ENCODE data around the gene GPSM3. TPM values are rescaled to one million over a fixed set of nuclear protein-coding genes. Genes with fewer than 3 reads are reported as not detected.

Gene GPSM3
- total and polyA plus RNA-seq, 11 donors = 1.6 to 41.0 (median 3.8) TPM

- no peak for ATAC-seq
- H3K36me3 ChIP-seq = peaks cover 0 to 78% (median 26%) of the 10 kb centered on the region in 9 donors
These were observed 23.8 kb upstream of the GPSM3 start for GRCh38 chr6:32216285-32216684.

GRCh38 chr6:32215617-32216016, 23.2 kb upstream of the GPSM3 start:
- H3K4me1 ChIP-seq = no peaks in the 10 kb centered on the region
- H3K9me3 ChIP-seq = no peaks in the 10 kb centered on the region
- no peaks in the 10 kb centered on the region for H3K27me3 ChIP-seq
- no peak overlapping the region for H3K4me3 ChIP-seq
- no peak for TF ChIP-seq CTCF (IDR thresholded peaks at IDR 0.05)
- TF ChIP-seq POLR2A (IDR thresholded peaks at IDR 0.05) = no peak
- no peak for DNase-seq
- H3K27ac ChIP-seq = no peak overlapping the region
- no peak for ATAC-seq
- intact Hi-C loops (cut with DNase I) = no loop called here
- WGBS, 4 donors = 91 to 99% (median 96%) methylated on average over 4 of the region's 4 CpGs
- peaks cover 0 to 75% (median 22%) of the 10 kb centered on the region in 9 donors for H3K36me3 ChIP-seq

More at GRCh38 chr6:32216285-32216684, 23.8 kb upstream of the GPSM3 start:
- WGBS, 4 donors = 81 to 86% (median 85%) methylated on average over 10 of the region's 10 CpGs
- Histone ChIP-seq H3K4me1 (no peaks in the 10 kb centered on the region), H3K27me3 (no peaks in the 10 kb centered on the region), H3K27ac (no peak overlapping the region), H3K9me3 (no peaks in the 10 kb centered on the region), H3K4me3 (no peak overlapping the region)
- TF ChIP-seq POLR2A (IDR thresholded peaks at IDR 0.05) = no peak
- no peak for TF ChIP-seq CTCF (IDR thresholded peaks at IDR 0.05)
- DNase-seq = no peak
- intact Hi-C loops (cut with DNase I) = no loop called here

GRCh38 chr6:32214126-32214525, 21.7 kb upstream of the GPSM3 start:
- no peak for DNase-seq
- no peak overlapping the region for H3K27ac ChIP-seq
- 74 to 90% (median 86%) methylated on average over 3 of the region's 3 CpGs for WGBS, 4 donors
- no peaks in the 10 kb centered on the region for H3K9me3 ChIP-seq
- no peaks in the 10 kb centered on the region for H3K27me3 ChIP-seq
- intact Hi-C loops (cut with DNase I) = no loop called here
- H3K36me3 ChIP-seq = peaks cover 0 to 70% (median 23%) of the 10 kb centered on the region in 9 donors
- H3K4me1 ChIP-seq = no peaks in the 10 kb centered on the region
- H3K4me3 ChIP-seq = no peak overlapping the region
- no peak for ATAC-seq
- no peak for TF ChIP-seq POLR2A (IDR thresholded peaks at IDR 0.05)
- no peak for TF ChIP-seq CTCF (IDR thresholded peaks at IDR 0.05)

- Histone ChIP-seq H3K27me3 (no peaks in the 10 kb centered on the region), H3K4me1 (no peaks in the 10 kb centered on the region), H3K4me3 (no peak overlapping the region), H3K36me3 (peaks cover 0 to 70% (median 23%) of the 10 kb centered on the region in 9 donors), H3K9me3 (no peaks in the 10 kb centered on the region), H3K27ac (no peak overlapping the region)
- 79 to 92% (median 85%) methylated on average over 6 of the region's 6 CpGs for WGBS, 4 donors
- no peak for TF ChIP-seq POLR2A (IDR thresholded peaks at IDR 0.05)
- TF ChIP-seq CTCF (IDR thresholded peaks at IDR 0.05) = no peak
- ATAC-seq (peak in 1 of 4 donors; percentile 27), DNase-seq (no peak)
- intact Hi-C loops (cut with DNase I) = no loop called here
These were observed 21.2 kb upstream of the GPSM3 start for GRCh38 chr6:32213649-32214048.
